Ishikawa (cell line): Measurements from ENCODE around the gene HOXC4.

Experiments used
- CEBPB ChIP-seq: IDR thresholded peaks from 2 replicates; pipeline ENCODE4 v1.6.1; 2012
- CREB1 ChIP-seq: IDR thresholded peaks from 2 replicates; pipeline ENCODE4 v1.6.1; 2012; ENCODE audit warnings: low read depth
- EGR1 ChIP-seq: IDR thresholded peaks from 2 replicates; pipeline ENCODE4 v1.6.1; 2012
- EP300 ChIP-seq: IDR thresholded peaks from 2 replicates; pipeline ENCODE4 v1.6.1; 2012; ENCODE audit warnings: borderline replicate concordance
- FOXM1 ChIP-seq: IDR thresholded peaks from 2 replicates; pipeline ENCODE4 v1.6.1; 2012; ENCODE audit warnings: low read depth, borderline replicate concordance
- NFIC ChIP-seq: IDR thresholded peaks from 2 replicates; pipeline ENCODE4 v1.6.1; 2012
- RAD21 ChIP-seq: IDR thresholded peaks from 2 replicates; pipeline ENCODE4 v1.6.1; 2012; ENCODE audit warnings: low read depth
- TAF1 ChIP-seq: IDR thresholded peaks from 2 replicates; pipeline ENCODE4 v1.6.1; 2012; ENCODE audit warnings: low read depth, mild to moderate bottlenecking
- TCF12 ChIP-seq: IDR thresholded peaks from 2 replicates; pipeline ENCODE4 v1.6.1; 2012; ENCODE audit warnings: low read depth
- TEAD4 ChIP-seq: IDR thresholded peaks from 2 replicates; pipeline ENCODE4 v1.6.1; 2012
- YY1 ChIP-seq: IDR thresholded peaks from 2 replicates; pipeline ENCODE4 v1.6.1; 2012; ENCODE audit warnings: low read depth
- ZBTB7A ChIP-seq: IDR thresholded peaks from 2 replicates; pipeline ENCODE4 v1.6.1; 2012; ENCODE audit warnings: low read depth
- TF ChIP-seq, protein P1 (sequence below): IDR thresholded peaks from 2 replicates; pipeline ENCODE4 v1.6.1; 2012; ENCODE audit warnings: low read depth, mild to moderate bottlenecking
- TF ChIP-seq, protein P2 (sequence below): IDR thresholded peaks from 2 replicates; pipeline ENCODE4 v1.6.1; 2012
- TF ChIP-seq, protein P3 (sequence below): IDR thresholded peaks from 2 replicates; pipeline ENCODE4 v1.6.1; 2012

HOXC4 gene

DNA sequence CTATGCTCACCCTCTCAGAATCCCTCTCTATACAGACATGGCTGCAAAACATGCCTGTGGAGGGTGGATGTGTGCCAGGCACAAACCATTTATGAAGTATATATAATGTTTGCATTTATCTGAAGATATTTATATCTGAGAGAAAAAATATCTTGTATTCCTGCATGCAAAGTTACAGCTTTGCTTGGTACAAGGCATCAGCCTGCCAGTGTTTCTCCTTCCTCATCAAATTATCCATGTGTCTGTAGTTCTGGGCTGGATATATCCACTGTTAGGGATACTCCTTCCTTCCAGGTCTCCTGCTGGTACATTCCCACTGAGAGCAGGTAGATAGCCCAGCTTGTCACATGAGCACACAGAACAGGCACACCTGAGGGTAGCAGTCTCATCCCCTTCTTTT lies 12.0 kb downstream of the HOXC4 start:
- TF ChIP-seq EP300, result no peak

DNA sequence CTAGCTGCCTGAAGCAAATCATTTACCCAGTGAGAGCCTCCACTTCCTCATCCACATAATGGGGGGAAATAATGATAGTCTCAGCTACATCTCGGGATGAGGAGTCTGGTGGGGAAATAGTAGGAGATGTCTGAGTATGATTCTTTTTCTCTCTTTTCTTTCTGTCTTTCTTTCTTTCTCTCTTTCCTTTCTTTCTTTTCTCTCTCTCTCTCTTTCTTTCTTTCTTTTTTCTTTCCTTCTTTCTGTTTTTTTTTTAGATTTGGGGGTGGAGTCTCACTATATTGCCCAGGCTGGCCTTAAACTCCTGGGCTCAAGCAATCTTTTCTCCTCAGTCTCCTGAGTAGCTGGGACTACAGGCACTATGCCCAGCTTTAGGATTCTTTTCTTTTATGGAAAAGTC lies 12.8 kb downstream of the HOXC4 start:
- TF ChIP-seq NFIC, result no peak
- no peak for TF ChIP-seq CEBPB
- TF ChIP-seq TCF12, result no peak
- no peak for TF ChIP-seq ZBTB7A
- TF ChIP-seq TEAD4, result no peak
- no peak for TF ChIP-seq TAF1
- TF ChIP-seq EP300, result no peak
- no peak for TF ChIP-seq RAD21
- TF ChIP-seq CREB1, result no peak
- no peak for TF ChIP-seq FOXM1
- TF ChIP-seq, protein P1, sequence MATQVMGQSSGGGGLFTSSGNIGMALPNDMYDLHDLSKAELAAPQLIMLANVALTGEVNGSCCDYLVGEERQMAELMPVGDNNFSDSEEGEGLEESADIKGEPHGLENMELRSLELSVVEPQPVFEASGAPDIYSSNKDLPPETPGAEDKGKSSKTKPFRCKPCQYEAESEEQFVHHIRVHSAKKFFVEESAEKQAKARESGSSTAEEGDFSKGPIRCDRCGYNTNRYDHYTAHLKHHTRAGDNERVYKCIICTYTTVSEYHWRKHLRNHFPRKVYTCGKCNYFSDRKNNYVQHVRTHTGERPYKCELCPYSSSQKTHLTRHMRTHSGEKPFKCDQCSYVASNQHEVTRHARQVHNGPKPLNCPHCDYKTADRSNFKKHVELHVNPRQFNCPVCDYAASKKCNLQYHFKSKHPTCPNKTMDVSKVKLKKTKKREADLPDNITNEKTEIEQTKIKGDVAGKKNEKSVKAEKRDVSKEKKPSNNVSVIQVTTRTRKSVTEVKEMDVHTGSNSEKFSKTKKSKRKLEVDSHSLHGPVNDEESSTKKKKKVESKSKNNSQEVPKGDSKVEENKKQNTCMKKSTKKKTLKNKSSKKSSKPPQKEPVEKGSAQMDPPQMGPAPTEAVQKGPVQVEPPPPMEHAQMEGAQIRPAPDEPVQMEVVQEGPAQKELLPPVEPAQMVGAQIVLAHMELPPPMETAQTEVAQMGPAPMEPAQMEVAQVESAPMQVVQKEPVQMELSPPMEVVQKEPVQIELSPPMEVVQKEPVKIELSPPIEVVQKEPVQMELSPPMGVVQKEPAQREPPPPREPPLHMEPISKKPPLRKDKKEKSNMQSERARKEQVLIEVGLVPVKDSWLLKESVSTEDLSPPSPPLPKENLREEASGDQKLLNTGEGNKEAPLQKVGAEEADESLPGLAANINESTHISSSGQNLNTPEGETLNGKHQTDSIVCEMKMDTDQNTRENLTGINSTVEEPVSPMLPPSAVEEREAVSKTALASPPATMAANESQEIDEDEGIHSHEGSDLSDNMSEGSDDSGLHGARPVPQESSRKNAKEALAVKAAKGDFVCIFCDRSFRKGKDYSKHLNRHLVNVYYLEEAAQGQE, result no peak
- no peak for TF ChIP-seq YY1
- TF ChIP-seq, protein P2, sequence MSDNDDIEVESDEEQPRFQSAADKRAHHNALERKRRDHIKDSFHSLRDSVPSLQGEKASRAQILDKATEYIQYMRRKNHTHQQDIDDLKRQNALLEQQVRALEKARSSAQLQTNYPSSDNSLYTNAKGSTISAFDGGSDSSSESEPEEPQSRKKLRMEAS, result no peak
- TF ChIP-seq, protein P3, sequence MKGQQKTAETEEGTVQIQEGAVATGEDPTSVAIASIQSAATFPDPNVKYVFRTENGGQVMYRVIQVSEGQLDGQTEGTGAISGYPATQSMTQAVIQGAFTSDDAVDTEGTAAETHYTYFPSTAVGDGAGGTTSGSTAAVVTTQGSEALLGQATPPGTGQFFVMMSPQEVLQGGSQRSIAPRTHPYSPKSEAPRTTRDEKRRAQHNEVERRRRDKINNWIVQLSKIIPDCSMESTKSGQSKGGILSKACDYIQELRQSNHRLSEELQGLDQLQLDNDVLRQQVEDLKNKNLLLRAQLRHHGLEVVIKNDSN, result no peak
- TF ChIP-seq EGR1, result no peak

DNA sequence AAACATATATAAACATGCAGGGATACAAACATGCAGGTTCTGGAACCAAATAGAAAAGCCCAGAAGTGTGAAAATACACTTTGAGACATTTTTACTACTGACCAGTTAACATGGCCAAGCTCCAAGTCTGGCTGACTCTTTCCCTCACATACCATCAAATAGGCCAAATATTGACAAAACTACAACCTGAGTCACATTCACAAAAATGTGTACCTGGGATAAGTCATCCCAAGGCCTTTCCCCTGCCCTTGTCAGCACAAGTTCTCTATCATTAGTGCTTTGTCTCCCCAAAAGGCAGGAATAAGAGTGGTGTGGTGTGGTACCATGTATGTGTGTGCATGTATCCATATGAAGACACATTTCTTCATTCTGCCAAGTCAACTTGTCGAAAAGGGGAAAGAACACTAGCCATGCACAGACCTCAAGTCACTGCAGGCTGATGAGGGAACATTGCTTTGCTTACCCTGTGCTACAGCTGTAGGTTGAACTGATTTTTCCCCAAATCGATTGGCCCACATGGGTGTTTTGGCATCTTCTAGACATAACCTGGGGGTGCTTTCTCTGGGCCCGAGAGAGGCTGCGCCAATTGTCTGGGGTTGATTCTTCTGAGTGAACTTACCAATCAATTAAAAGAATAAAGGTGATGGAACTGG lies 14.9 kb downstream of the HOXC4 start:
- no peak for TF ChIP-seq NFIC
- TF ChIP-seq, protein P1, result no peak
- TF ChIP-seq, protein P3, result no peak
- no peak for TF ChIP-seq CREB1
- no peak for TF ChIP-seq EGR1
- TF ChIP-seq CEBPB, result no peak

DNA sequence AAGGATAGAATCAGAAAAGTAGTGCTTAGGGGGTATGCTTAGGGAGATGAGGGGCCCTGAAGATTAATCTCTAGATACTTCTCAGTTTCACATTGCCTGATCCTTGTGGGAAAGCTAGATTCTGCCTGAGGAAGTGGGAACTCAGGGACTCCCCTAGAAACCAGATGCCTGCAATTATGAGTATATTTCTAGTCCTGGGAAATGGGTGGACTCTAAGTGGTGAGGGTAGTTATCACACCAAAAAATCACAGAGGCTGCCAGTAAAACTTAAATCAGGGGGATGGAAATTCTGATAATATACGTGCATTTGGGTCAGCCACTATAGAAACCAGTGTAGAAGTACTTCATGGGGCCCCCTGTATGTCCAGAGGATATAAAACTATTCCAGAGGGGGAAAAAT lies 18.3 kb downstream of the HOXC4 start:
- TF ChIP-seq NFIC (no peak), ZBTB7A (no peak), FOXM1 (no peak), TEAD4 (no peak), TAF1 (no peak), CREB1 (no peak), RAD21 (no peak), CEBPB (no peak), EGR1 (no peak), TCF12 (no peak), EP300 (no peak)
- TF ChIP-seq, protein P3, result no peak
- TF ChIP-seq, protein P2, result no peak

DNA sequence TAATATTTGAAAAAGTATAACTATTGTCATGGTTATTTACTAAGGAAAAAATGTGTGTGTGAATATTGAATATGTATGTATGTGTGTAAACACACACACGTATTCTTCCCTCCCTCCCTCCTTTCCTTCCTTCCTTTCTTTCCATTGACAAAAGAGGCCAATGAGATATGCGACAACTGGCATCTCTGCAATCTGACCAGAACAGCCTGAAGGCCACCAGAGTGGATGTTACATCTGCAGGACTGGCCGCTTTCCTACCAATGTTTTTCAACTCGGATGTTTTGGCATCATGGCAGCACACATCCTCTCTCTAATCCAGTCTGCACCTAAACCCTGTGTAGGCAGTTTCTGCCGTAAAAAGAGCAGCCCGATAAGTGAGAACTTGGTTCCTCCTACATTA lies 20.7 kb downstream of the HOXC4 start:
- TF ChIP-seq CREB1 (no peak), ZBTB7A (no peak), NFIC (no peak), RAD21 (no peak), CEBPB (no peak), EGR1 (no peak), FOXM1 (no peak), TCF12 (no peak), TEAD4 (no peak), TAF1 (no peak), EP300 (no peak), YY1 (no peak)
- TF ChIP-seq, protein P2, result no peak
- TF ChIP-seq, protein P3, result no peak
- TF ChIP-seq, protein P1, result no peak
